HepG2 (cell line): ENCODE measurements around the gene ANO1. TPM values are rescaled to one million over a fixed set of nuclear protein-coding genes. Genes with fewer than 3 reads are reported as not detected.

ENCODE experiments used
- ATAC-seq: fragments of 200-7000 bp; cut with Tn5 transposase; 3 replicates; pipeline ENCODE4 v1.9.1; 2020; ENCODE audit warnings: mild to moderate bottlenecking, moderate library complexity
- BruUV-seq: library from RNA; stranded (reverse); fragments of 400-500 nt; replicated peaks from 2 replicates; lab custom pipeline; 2021; lab: Mats Ljungman, UMichigan
- CTCF ChIA-PET: fragments of 300-600 bp; formaldehyde crosslinking; extraction: SDS; loops from one replicate; lab custom pipeline; 2021; ENCODE audit warnings: low total read pairs, inconsistent platforms, low intra/inter-chr PET ratio; lab: Yijun Ruan, JAX
- POLR2A ChIA-PET: fragments of 350-600 bp; sonication (Branson Sonifier 250); formaldehyde crosslinking; loops from one replicate; lab custom pipeline; 2020; ENCODE audit warnings: antibody characterized with exemption, inconsistent platforms; lab: Yijun Ruan, JAX
- DNase-seq: peaks from one replicate; pipeline ENCODE4 v3.0.0-alpha.2; 2015; ENCODE audit warnings: low spot score
- FAIRE-seq: peaks from 3 replicates; lab custom pipeline; 2011; peaks lifted over from hg19 to GRCh38; lab: Jason Lieb, UNC
- H2AFZ ChIP-seq: one replicate; pipeline ENCODE4 v1.6.1; 2011; ENCODE audit warnings: low read length, inconsistent platforms
- H3K27ac ChIP-seq: fragments of 300-600 bp; 3 replicates; pipeline ENCODE4 v1.8.0; 2011; ENCODE audit warnings: mixed run types, mild to moderate bottlenecking, mixed read lengths, low read length, inconsistent platforms; ENCODE audit not compliant: insufficient read depth; ENCODE audit errors: extremely low read length
- H3K27me3 ChIP-seq, 2 experiments: fragments of 200-600 bp in 1 of 2; 2 replicates in 1 of 2; 3 replicates in 1 of 2; pipeline versions ENCODE4 v1.6.0 to v1.8.0; 2011; ENCODE audit warnings: low read length in 2 of 2, mild to moderate bottlenecking in 2 of 2, moderate library complexity in 2 of 2, inconsistent platforms in 1 of 2; ENCODE audit not compliant: insufficient read depth in 2 of 2, control insufficient read depth in 1 of 2
- H3K36me3 ChIP-seq, 2 experiments: fragments of 200-600 bp in 1 of 2; replicated peaks in 1 of 2; 2 replicates in 1 of 2; 3 replicates in 1 of 2; pipeline versions ENCODE4 v1.5.1 to v1.8.0; 2011; ENCODE audit warnings: low read length in 2 of 2, inconsistent platforms in 1 of 2; ENCODE audit not compliant: insufficient read depth in 2 of 2, control insufficient read depth in 1 of 2
- H3K4me1 ChIP-seq: 2 replicates; pipeline ENCODE4 v1.5.1; 2012; ENCODE audit warnings: low read length, inconsistent platforms; ENCODE audit not compliant: insufficient read depth
- H3K4me2 ChIP-seq: 2 replicates; pipeline ENCODE4 v1.6.0; 2011; ENCODE audit warnings: low read depth, low read length, inconsistent platforms
- H3K4me3 ChIP-seq, 3 experiments: fragments of 200-600 bp in 1 of 3; sonication (generic), shearing (Covaris generic) in 1 of 3; replicated peaks in 1 of 3; 2 replicates each; pipeline ENCODE4 v1.5.1; 2011 to 2016; ENCODE audit warnings: low read length in 3 of 3, inconsistent platforms in 2 of 3, low read depth in 2 of 3, mild to moderate bottlenecking in 2 of 3, control low read depth in 1 of 3, mixed read lengths in 1 of 3; ENCODE audit not compliant: insufficient read depth in 1 of 3
- H3K79me2 ChIP-seq: one replicate; pipeline ENCODE4 v1.6.1; 2011; ENCODE audit warnings: low read length, inconsistent platforms; ENCODE audit not compliant: insufficient read depth
- H3K9ac ChIP-seq: 2 replicates; pipeline ENCODE4 v1.6.0; 2011; ENCODE audit warnings: mild to moderate bottlenecking, low read depth, low read length, inconsistent platforms; ENCODE audit not compliant: insufficient read depth
- H3K9me3 ChIP-seq: 2 replicates; pipeline ENCODE4 v1.5.1; 2012; ENCODE audit warnings: mild to moderate bottlenecking, low read length
- H4K20me1 ChIP-seq: 2 replicates; pipeline ENCODE4 v1.6.0; 2011; ENCODE audit warnings: inconsistent platforms, mild to moderate bottlenecking, low read length, moderate library complexity; ENCODE audit not compliant: insufficient read depth
- CHCHD3 ChIP-seq: sonication (generic); formaldehyde crosslinking; IDR thresholded peaks from 2 replicates; pipeline ENCODE4 v1.8.0; 2022; ENCODE audit warnings: mild to moderate bottlenecking, missing genetic modification reagents, moderate library complexity
- TCF7L2 ChIP-seq: IDR thresholded peaks from 2 replicates; pipeline ENCODE4 v1.6.1; 2011; ENCODE audit warnings: mild to moderate bottlenecking, low read depth, low read length, moderate library complexity
- ZFP37 ChIP-seq: sonication (generic); formaldehyde crosslinking; IDR thresholded peaks from 2 replicates; pipeline ENCODE4 v1.4.0; 2020; ENCODE audit warnings: missing genetic modification reagents, borderline replicate concordance
- ZHX2 ChIP-seq, 2 experiments: sonication (generic) in 1 of 2; formaldehyde crosslinking in 1 of 2; IDR thresholded peaks; 2 replicates each; pipeline versions ENCODE4 v1.6.1 to v1.9.0; 2014 to 2022; ENCODE audit warnings: antibody characterized with exemption in 1 of 2, borderline replicate concordance in 1 of 2, inconsistent platforms in 1 of 2, low read depth in 1 of 2, missing genetic modification reagents in 1 of 2
- ZNF274 ChIP-seq: sonication (generic); formaldehyde crosslinking; IDR thresholded peaks from 2 replicates; pipeline ENCODE4 v1.5.1; 2020; ENCODE audit warnings: mild to moderate bottlenecking, missing genetic modification reagents
- ZNF788 ChIP-seq: sonication (generic); formaldehyde crosslinking; IDR thresholded peaks from 2 replicates; pipeline ENCODE4 v1.5.0; 2020; ENCODE audit warnings: mild to moderate bottlenecking, missing genetic modification reagents, borderline replicate concordance
- WGBS: methylation state at CpG from one replicate; pipeline ENCODE4 v1.1.6; 2017; ENCODE audit warnings: low lambda C conversion rate; 5-methylcytosine and 5-hydroxymethylcytosine counted together
- in situ Hi-C: cut with HindIII; loops from 2 replicates; pipeline ENCODE4 v1.10.0; 2017; ENCODE audit warnings: low pct_unique_long_range_greater_than_20kb; ENCODE audit not compliant: extremely low pct_ligation_motif_present
- intact Hi-C: fragments of 100-400 bp; cut with micrococcal nuclease; formaldehyde crosslinking; loops from one replicate; pipeline ENCODE4 v1.10.0; 2022; ENCODE audit not compliant: unreplicated experiment
- polyA plus RNA-seq, 8 experiments: library from polyadenylated mRNA; depleted of rRNA in 3 of 8; stranded (reverse) in 7 of 8; unstranded in 1 of 8; fragments of >200 nt; fragmentation: Illumina TruSeq in 4 of 8; extraction: Trizol in 4 of 8; gene quantifications; 2 replicates each; pipeline versions ENCODE4 v1.2.1 to v1.2.3, GENCODE V29; 2011 to 2016; ENCODE audit warnings: low read depth in 4 of 8, missing spikeins in 1 of 8, mixed read lengths in 1 of 8; ENCODE audit not compliant: insufficient read depth in 1 of 8
- total RNA-seq, 5 experiments: library from RNA; depleted of rRNA; stranded (reverse); fragments of >200 nt; fragmentation: Illumina TruSeq; extraction: Trizol; gene quantifications; 2 replicates each; pipeline ENCODE4 v1.2.3, GENCODE V29; 2016; ENCODE audit warnings: low read depth in 1 of 5

Gene ANO1
- total and polyA plus RNA-seq, 2 of the 13 experiments (the other 11 are each of a cell fraction or from before 2014, with no cell fraction given), result not detected

GRCh38 chr11:70168405-70168754, 90.3 kb downstream of the ANO1 start (continued):
- TF ChIP-seq TCF7L2 (no peak), ZFP37 (CRISPR knock-in tag) (no peak), ZNF788 (CRISPR knock-in tag) (no peak), ZNF274 (CRISPR knock-in tag) (no peak)

GRCh38 chr11:70169127-70169526, 91.0 kb downstream of the ANO1 start:
- no peak overlapping the region for H2AFZ ChIP-seq
- ChIA-PET POLR2A (no interaction called here), CTCF (no interaction called here)
- TF ChIP-seq CHCHD3 (no peak), ZHX2 (IDR thresholded peaks at IDR 0.05; ENCODE audit: low read depth) (no peak), ZHX2 (CRISPR knock-in tag; IDR thresholded peaks at IDR 0.05; ENCODE audit: borderline replicate concordance) (no peak)
- no peaks in the 10 kb centered on the region; the same call in 1 of the 2 replicates for H4K20me1 ChIP-seq
- in situ Hi-C loops (no loop called here), intact Hi-C loops (no loop called here)
- peaks cover 2 to 43% of the 10 kb centered on the region in 2 experiments for H3K27me3 ChIP-seq
- H3K27ac ChIP-seq, result no peak overlapping the region
- DNase-seq (no peak), ATAC-seq (no peak), FAIRE-seq (no peak)
- H3K4me3 ChIP-seq, result no peak overlapping the region
- no peaks in the 10 kb centered on the region for H3K36me3 ChIP-seq
- H3K9ac ChIP-seq, result no peak overlapping the region
- no peaks in the 10 kb centered on the region for H3K9me3 ChIP-seq
- no TSS peak for BruUV-seq
- H3K4me2 ChIP-seq, result no peak overlapping the region
- H3K4me1 ChIP-seq, result peaks cover 9% of the 10 kb centered on the region; the same call in 1 of the 2 replicates
- WGBS, result 6% methylated on average over 6 of the region's 11 CpGs
- no peaks in the 10 kb centered on the region for H3K79me2 ChIP-seq
